ENCODE data around the gene STARD4.

DNA sequence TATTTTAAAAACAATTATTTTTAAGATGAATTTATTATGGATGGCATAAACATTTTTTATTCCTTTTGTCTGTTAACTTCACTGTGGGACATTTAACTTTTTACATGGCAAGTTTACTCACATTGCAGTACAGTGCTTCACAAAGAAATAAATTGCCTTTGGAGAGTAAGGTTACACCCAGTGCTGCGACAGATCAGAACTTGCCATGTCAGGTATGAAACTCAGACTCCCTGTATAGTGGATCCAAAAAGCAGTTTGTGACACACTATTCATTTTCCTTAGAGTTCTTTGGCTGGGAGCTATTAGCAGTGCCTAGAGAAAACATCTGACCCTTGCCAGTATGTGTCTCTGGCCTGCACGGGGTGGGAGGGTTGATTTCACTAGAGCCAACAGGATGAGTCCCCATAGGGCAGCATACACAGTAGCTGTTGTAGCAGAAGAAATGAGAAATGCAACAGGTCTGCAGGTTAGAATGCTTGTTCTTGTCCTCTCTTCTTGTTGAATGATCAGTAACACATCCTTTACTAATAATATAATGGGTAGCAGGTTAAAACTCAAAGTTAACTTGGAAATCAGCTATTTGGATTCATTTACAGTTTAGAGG is 42.9 kb downstream of the STARD4 start:
- no peak for TF ChIP-seq NFRKB (IDR thresholded peaks at IDR 0.05)
- TF ChIP-seq SP1 (IDR thresholded peaks at IDR 0.05): no peak
- no peak for TF ChIP-seq ARNT (IDR thresholded peaks at IDR 0.05)
- TF ChIP-seq SUZ12 (IDR thresholded peaks at IDR 0.05): no peak
- no peak for TF ChIP-seq PKNOX1 (IDR thresholded peaks at IDR 0.05)
- no peak for TF ChIP-seq FOXK2 (IDR thresholded peaks at IDR 0.05)
- TF ChIP-seq ELF4 (IDR thresholded peaks at IDR 0.05): no peak

Measured in HEK293T (cell line).